Epithelial cell of esophagus (primary cell): ENCODE measurements around the gene CAMSAP1.

Experiments used
- DNase-seq: peaks from one replicate; pipeline ENCODE4 v3.0.0; 2010; ENCODE audit warnings: low read depth
- H3K4me3 ChIP-seq: 2 replicates; pipeline ENCODE4 v1.5.1; 2011; ENCODE audit warnings: mild to moderate bottlenecking, low read length, control low read depth
- CTCF ChIP-seq: IDR thresholded peaks from 2 replicates; pipeline ENCODE4 v1.5.1; 2011; ENCODE audit warnings: low read depth, mild to moderate bottlenecking, low read length, control low read depth, inconsistent platforms; ENCODE audit not compliant: insufficient read depth; ENCODE audit errors: missing control alignments

Gene CAMSAP1

GRCh38 chr9:135774794-135775525 is 132.4 kb downstream of the CAMSAP1 start:
- no peak overlapping the region for H3K4me3 ChIP-seq
- no peak for TF ChIP-seq CTCF
- DNase-seq: no peak

DNA sequence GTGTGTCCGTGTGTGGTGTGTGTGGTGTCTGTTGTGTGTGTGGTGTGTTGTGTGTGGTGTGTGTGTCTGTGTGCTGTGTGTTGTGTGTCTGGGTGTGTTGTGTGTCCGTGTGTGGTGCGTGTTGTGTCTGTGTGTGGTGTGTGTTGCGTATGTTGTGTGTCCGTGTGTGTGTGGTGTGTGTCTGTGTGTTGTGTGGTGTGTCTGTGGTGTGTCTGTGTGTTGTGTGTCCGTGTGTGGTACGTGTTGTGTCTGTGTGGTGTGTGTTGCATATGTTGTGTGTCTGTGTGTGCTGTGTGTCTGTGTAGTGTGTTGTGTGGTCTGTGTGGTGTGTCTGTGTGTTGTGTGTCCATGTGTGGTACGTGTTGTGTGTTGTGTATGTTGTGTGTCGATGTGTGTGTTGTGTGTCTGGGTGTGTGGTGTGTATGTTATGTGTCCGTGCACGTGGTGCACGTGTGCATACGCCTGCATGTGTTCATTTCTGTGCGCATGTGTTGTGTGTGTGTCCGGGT is 133.1 kb downstream of the CAMSAP1 start:
- H3K4me3 ChIP-seq: no peak overlapping the region
- no peak for DNase-seq

GRCh38 chr9:135773530-135774238 is 133.7 kb downstream of the CAMSAP1 start:
- TF ChIP-seq CTCF: no peak
- no peak for DNase-seq
- no peak overlapping the region for H3K4me3 ChIP-seq

More for the DNA sequence above, 133.1 kb downstream of the CAMSAP1 start:
- no peak for TF ChIP-seq CTCF

DNA sequence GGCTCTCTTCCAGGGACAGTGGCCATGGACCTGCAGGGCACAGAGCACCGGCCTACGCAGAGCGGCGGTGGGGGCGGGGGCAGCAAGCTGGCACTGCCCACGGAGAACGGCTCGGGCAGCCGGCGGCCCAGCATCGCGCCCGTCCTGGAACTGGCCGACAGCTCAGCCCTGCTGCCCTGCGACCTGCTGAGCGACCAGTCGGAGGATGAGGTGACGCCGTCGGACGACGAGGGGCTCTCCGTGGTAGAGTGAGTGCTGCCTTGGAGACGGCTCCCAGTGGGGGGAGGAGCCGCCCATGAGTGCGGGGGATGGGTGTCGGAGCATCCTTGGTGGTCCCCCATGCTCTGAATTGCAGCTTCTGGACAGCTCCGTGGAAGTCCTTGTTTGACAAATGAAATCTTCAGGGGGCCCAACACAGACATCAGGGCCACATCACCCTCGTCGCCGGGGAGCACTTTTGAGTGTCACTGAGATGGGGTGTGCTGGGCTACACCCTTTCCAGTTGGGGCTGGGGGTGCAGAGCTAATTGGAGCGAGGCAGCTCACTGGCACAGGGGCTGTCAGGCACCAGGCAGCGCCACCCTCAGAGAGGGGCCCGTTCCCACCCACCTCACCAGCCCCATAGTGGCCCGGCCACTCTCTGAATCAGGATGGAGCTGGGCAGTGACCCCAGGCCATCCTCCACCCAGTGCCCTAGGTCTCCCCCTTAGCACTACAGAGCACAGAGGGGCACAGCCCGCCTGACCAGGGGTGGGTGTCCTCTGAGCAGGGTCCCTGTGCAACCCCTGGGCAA is 134.4 kb downstream of the CAMSAP1 start:
- TF ChIP-seq CTCF: no peak
- DNase-seq: no peak
- no peak overlapping the region for H3K4me3 ChIP-seq

DNA sequence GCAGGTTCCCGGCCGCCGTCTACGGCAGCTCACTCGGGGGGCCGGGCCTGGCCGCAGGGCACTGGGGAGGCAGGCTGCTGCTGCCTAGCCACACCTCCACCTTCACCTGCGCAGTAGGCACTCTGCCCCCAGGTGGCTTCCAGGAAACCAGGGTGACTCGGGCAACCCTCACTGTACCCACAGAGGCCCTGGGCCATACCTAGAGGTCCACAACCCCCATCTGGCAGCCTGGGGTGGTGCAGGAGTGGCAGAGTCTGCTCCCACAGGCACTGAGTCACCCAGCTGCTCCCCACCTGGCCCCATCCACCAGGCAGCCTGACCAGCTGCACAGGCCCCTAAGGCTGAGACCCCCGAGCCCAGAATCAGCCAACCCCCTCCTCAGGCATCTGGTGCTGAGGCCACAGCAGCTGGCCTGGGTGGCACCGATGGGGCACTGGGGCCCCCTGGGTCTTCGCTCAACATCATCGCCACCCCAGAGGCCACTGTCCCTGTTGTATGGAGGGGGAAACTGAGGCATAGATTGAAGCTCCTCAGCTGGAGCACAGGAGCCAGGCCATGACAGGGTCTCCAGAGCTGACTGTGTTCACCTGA is 135.2 kb downstream of the CAMSAP1 start:
- no peak for DNase-seq
- TF ChIP-seq CTCF: no peak
- H3K4me3 ChIP-seq: no peak overlapping the region

DNA sequence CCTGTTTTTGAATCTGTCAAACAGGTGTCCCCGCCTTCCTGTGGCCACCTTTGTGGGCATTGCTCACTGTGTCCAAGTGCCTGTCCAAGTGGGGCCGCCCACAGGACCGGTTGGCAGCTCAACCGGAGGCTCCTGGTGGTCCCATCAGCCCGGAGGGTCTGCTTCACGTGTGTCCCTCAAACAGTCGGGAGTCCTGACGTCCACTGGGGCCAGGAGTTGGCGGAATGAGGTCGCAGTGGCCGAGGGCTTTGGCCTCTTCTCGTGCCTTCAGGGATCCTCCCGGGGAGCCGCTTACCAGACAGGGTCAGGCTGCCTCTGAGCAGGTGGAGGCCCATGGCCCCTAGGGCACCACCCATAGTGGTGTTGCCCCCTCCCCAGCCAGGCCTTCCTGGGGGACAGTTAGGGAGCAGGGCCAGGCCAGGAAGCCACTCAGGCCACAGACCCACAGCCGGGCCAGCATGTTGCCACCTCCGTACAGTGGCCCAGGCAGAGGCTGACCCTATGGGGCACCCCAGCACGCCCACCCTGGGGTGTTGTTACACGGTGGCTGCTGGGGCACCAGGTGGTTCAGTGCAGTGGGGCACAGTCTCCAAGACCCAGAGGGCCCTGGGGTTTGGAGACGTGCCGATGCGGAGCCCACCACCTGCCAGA is 135.8 kb downstream of the CAMSAP1 start:
- H3K4me3 ChIP-seq: no peak overlapping the region
- no peak for TF ChIP-seq CTCF
- no peak for DNase-seq
